ENCODE data around the gene ELAC2.
"Not testable (repeated sequence)": the region's sequence is repeated elsewhere in the genome, so short reads cannot be mapped to it uniquely, and the experiment has no call there.

ELAC2 gene

GRCh38 chr17:12979246-12979645 lies 38.6 kb downstream of the ELAC2 start:
- Histone ChIP-seq H3K9ac (ENCODE audit: insufficient read length, low read depth) (no peak overlapping the region), H3K4me3 (ENCODE audit: insufficient read length, low read depth) (no peak overlapping the region), H3K36me3 (ENCODE audit: insufficient read depth, insufficient read length, low read length) (no peaks in the 10 kb centered on the region), H3K4me1 (ENCODE audit: insufficient read depth, insufficient read length) (no peaks in the 10 kb centered on the region), H3K9me3 (ENCODE audit: insufficient read depth, low read length) (no peaks in the 10 kb centered on the region), H3K27me3 (ENCODE audit: insufficient read depth, insufficient read length) (no peaks in the 10 kb centered on the region)
- no peak for DNase-seq (ENCODE audit: low read depth, low spot score)
- TF ChIP-seq ZNF274 (IDR thresholded peaks at IDR 0.05; ENCODE audit: low read depth, low read length): no peak
- TF ChIP-seq YY1 (IDR thresholded peaks at IDR 0.05; ENCODE audit: insufficient read depth, insufficient read length): no peak
- TF ChIP-seq SUZ12 (IDR thresholded peaks at IDR 0.05; ENCODE audit: extremely low read depth, insufficient read depth, insufficient read length): no peak

- H3K27me3 ChIP-seq (ENCODE audit: insufficient read depth, insufficient read length); H3K9me3 ChIP-seq (ENCODE audit: insufficient read depth, low read length); H3K36me3 ChIP-seq (ENCODE audit: insufficient read depth, insufficient read length, low read length); DNase-seq (ENCODE audit: low read depth, low spot score); H3K9ac ChIP-seq (ENCODE audit: insufficient read length, low read depth); H3K4me1 ChIP-seq (ENCODE audit: insufficient read depth, insufficient read length); H3K4me3 ChIP-seq (ENCODE audit: insufficient read length, low read depth): not testable (repeated sequence)
Measured at GRCh38 chr17:12978787-12979186, 39.0 kb downstream of the ELAC2 start.

- TF ChIP-seq ZNF274 (IDR thresholded peaks at IDR 0.05; ENCODE audit: low read depth, low read length) (no peak), YY1 (IDR thresholded peaks at IDR 0.05; ENCODE audit: insufficient read depth, insufficient read length) (no peak), SUZ12 (IDR thresholded peaks at IDR 0.05; ENCODE audit: extremely low read depth, insufficient read depth, insufficient read length) (no peak)
Measured at GRCh38 chr17:12977008-12977751, 40.6 kb downstream of the ELAC2 start.

GRCh38 chr17:12974005-12974531 lies 43.8 kb downstream of the ELAC2 start:
- H3K4me3 ChIP-seq (ENCODE audit: insufficient read length, low read depth): peak overlapping the region; percentile 26
- no peaks in the 10 kb centered on the region for H3K27me3 ChIP-seq (ENCODE audit: insufficient read depth, insufficient read length)
- no peak for TF ChIP-seq YY1 (IDR thresholded peaks at IDR 0.05; ENCODE audit: insufficient read depth, insufficient read length)
- TF ChIP-seq ZNF274 (IDR thresholded peaks at IDR 0.05; ENCODE audit: low read depth, low read length): no peak
- no peak for TF ChIP-seq SUZ12 (IDR thresholded peaks at IDR 0.05; ENCODE audit: extremely low read depth, insufficient read depth, insufficient read length)
- DNase-seq (ENCODE audit: low read depth, low spot score): no peak
- H3K9ac ChIP-seq (ENCODE audit: insufficient read length, low read depth): peak overlapping the region; percentile 50
- no peaks in the 10 kb centered on the region for H3K9me3 ChIP-seq (ENCODE audit: insufficient read depth, low read length)
- no peaks in the 10 kb centered on the region for H3K4me1 ChIP-seq (ENCODE audit: insufficient read depth, insufficient read length)
- H3K36me3 ChIP-seq (ENCODE audit: insufficient read depth, insufficient read length, low read length): no peaks in the 10 kb centered on the region

More at GRCh38 chr17:12977008-12977751, 40.6 kb downstream of the ELAC2 start:
- Histone ChIP-seq H3K4me3 (ENCODE audit: insufficient read length, low read depth) (no peak overlapping the region), H3K36me3 (ENCODE audit: insufficient read depth, insufficient read length, low read length) (no peaks in the 10 kb centered on the region), H3K27me3 (ENCODE audit: insufficient read depth, insufficient read length) (no peaks in the 10 kb centered on the region), H3K9me3 (ENCODE audit: insufficient read depth, low read length) (no peaks in the 10 kb centered on the region), H3K9ac (ENCODE audit: insufficient read length, low read depth) (no peak overlapping the region), H3K4me1 (ENCODE audit: insufficient read depth, insufficient read length) (no peaks in the 10 kb centered on the region)
- no peak for DNase-seq (ENCODE audit: low read depth, low spot score)

- H3K9ac ChIP-seq (ENCODE audit: insufficient read length, low read depth): peak overlapping the region; percentile 50
- H3K9me3 ChIP-seq (ENCODE audit: insufficient read depth, low read length): no peaks in the 10 kb centered on the region
- no peaks in the 10 kb centered on the region for H3K4me1 ChIP-seq (ENCODE audit: insufficient read depth, insufficient read length)
- H3K4me3 ChIP-seq (ENCODE audit: insufficient read length, low read depth): peak overlapping the region; percentile 26
- H3K36me3 ChIP-seq (ENCODE audit: insufficient read depth, insufficient read length, low read length): no peaks in the 10 kb centered on the region
- no peaks in the 10 kb centered on the region for H3K27me3 ChIP-seq (ENCODE audit: insufficient read depth, insufficient read length)
- DNase-seq (ENCODE audit: low read depth, low spot score): no peak
- no peak for TF ChIP-seq SUZ12 (IDR thresholded peaks at IDR 0.05; ENCODE audit: extremely low read depth, insufficient read depth, insufficient read length)
- no peak for TF ChIP-seq ZNF274 (IDR thresholded peaks at IDR 0.05; ENCODE audit: low read depth, low read length)
- TF ChIP-seq YY1 (IDR thresholded peaks at IDR 0.05; ENCODE audit: insufficient read depth, insufficient read length): no peak
Measured at GRCh38 chr17:12973496-12974004, 44.3 kb downstream of the ELAC2 start.

GRCh38 chr17:12967962-12968361 lies 49.9 kb downstream of the ELAC2 start:
- no peaks in the 10 kb centered on the region for H3K36me3 ChIP-seq (ENCODE audit: insufficient read depth, insufficient read length, low read length)
- no peak for DNase-seq (ENCODE audit: low read depth, low spot score)
- TF ChIP-seq ZNF274 (IDR thresholded peaks at IDR 0.05; ENCODE audit: low read depth, low read length) (no peak), SUZ12 (IDR thresholded peaks at IDR 0.05; ENCODE audit: extremely low read depth, insufficient read depth, insufficient read length) (no peak), YY1 (IDR thresholded peaks at IDR 0.05; ENCODE audit: insufficient read depth, insufficient read length) (no peak)
- H3K4me3 ChIP-seq (ENCODE audit: insufficient read length, low read depth): no peak overlapping the region
- H3K27me3 ChIP-seq (ENCODE audit: insufficient read depth, insufficient read length): no peaks in the 10 kb centered on the region
- H3K9ac ChIP-seq (ENCODE audit: insufficient read length, low read depth): no peak overlapping the region
- no peaks in the 10 kb centered on the region for H3K4me1 ChIP-seq (ENCODE audit: insufficient read depth, insufficient read length)
- H3K9me3 ChIP-seq (ENCODE audit: insufficient read depth, low read length): no peaks in the 10 kb centered on the region

- H3K36me3 ChIP-seq (ENCODE audit: insufficient read depth, insufficient read length, low read length): no peaks in the 10 kb centered on the region
- DNase-seq (ENCODE audit: low read depth, low spot score): no peak
- H3K9me3 ChIP-seq (ENCODE audit: insufficient read depth, low read length): no peaks in the 10 kb centered on the region
- H3K27me3 ChIP-seq (ENCODE audit: insufficient read depth, insufficient read length): no peaks in the 10 kb centered on the region
- H3K4me3 ChIP-seq (ENCODE audit: insufficient read length, low read depth): no peak overlapping the region
- TF ChIP-seq YY1 (IDR thresholded peaks at IDR 0.05; ENCODE audit: insufficient read depth, insufficient read length) (no peak), SUZ12 (IDR thresholded peaks at IDR 0.05; ENCODE audit: extremely low read depth, insufficient read depth, insufficient read length) (no peak), ZNF274 (IDR thresholded peaks at IDR 0.05; ENCODE audit: low read depth, low read length) (no peak)
- no peaks in the 10 kb centered on the region for H3K4me1 ChIP-seq (ENCODE audit: insufficient read depth, insufficient read length)
- H3K9ac ChIP-seq (ENCODE audit: insufficient read length, low read depth): no peak overlapping the region
Measured at GRCh38 chr17:12966413-12966812, 51.4 kb downstream of the ELAC2 start.

All from NT2/D1 (cell line).